NB4 (cell line): ENCODE data around the gene CYP2C18.
"Not testable (repeated sequence)": the region's sequence is repeated elsewhere in the genome, so short reads cannot be mapped to it uniquely, and the experiment has no call there.

Source experiments
- DNase-seq: peaks from one replicate; pipeline ENCODE4 v3.0.0; 2010; ENCODE audit warnings: low read depth
- H3K4me3 ChIP-seq: one replicate; pipeline ENCODE4 v1.5.1; 2011; ENCODE audit warnings: mild to moderate bottlenecking, low read depth, low read length, moderate library complexity
- CTCF ChIP-seq: IDR thresholded peaks from one replicate; pipeline ENCODE4 v1.5.1; 2012; ENCODE audit warnings: low read depth, low read length
- MAX ChIP-seq: IDR thresholded peaks from 2 replicates; pipeline ENCODE4 v1.6.1; 2011; ENCODE audit warnings: low read depth, low read length
- MYC ChIP-seq: IDR thresholded peaks from 2 replicates; pipeline ENCODE4 v1.6.1; 2011; ENCODE audit warnings: low read depth, low read length
- POLR2A ChIP-seq: IDR thresholded peaks from 2 replicates; pipeline ENCODE4 v1.6.1; 2011; ENCODE audit warnings: mild to moderate bottlenecking; ENCODE audit not compliant: insufficient read length; ENCODE audit errors: extremely low read depth

The CYP2C18 gene

GRCh38 chr10:94645285-94645684 is 38.2 kb upstream of the CYP2C18 start:
- TF ChIP-seq CTCF (no peak), MYC (no peak), POLR2A (no peak), MAX (no peak)
- no peak for DNase-seq
- no peak overlapping the region for H3K4me3 ChIP-seq

GRCh38 chr10:94655201-94655600 is 28.3 kb upstream of the CYP2C18 start:
- not testable (repeated sequence) for H3K4me3 ChIP-seq, DNase-seq

GRCh38 chr10:94663061-94663460 is 20.5 kb upstream of the CYP2C18 start:
- not testable (repeated sequence) for H3K4me3 ChIP-seq, DNase-seq

- no peak overlapping the region for H3K4me3 ChIP-seq
- no peak for TF ChIP-seq MAX
- TF ChIP-seq CTCF: no peak
- no peak for TF ChIP-seq POLR2A
- no peak for TF ChIP-seq MYC
- DNase-seq: no peak
These were observed 17.0 kb upstream of the CYP2C18 start for GRCh38 chr10:94666391-94667102.

GRCh38 chr10:94673614-94674321 is 9.8 kb upstream of the CYP2C18 start:
- DNase-seq: no peak
- TF ChIP-seq CTCF (no peak), MAX (no peak), POLR2A (no peak), MYC (no peak)
- no peak overlapping the region for H3K4me3 ChIP-seq

GRCh38 chr10:94676496-94676895 is 7.0 kb upstream of the CYP2C18 start:
- TF ChIP-seq MAX: no peak
- TF ChIP-seq POLR2A: no peak
- no peak for TF ChIP-seq MYC
- TF ChIP-seq CTCF: no peak
- no peak overlapping the region for H3K4me3 ChIP-seq
- no peak for DNase-seq

- no peak overlapping the region for H3K4me3 ChIP-seq
- DNase-seq: no peak
- TF ChIP-seq MAX (no peak), CTCF (no peak), POLR2A (no peak), MYC (no peak)
These were observed 5.8 kb upstream of the CYP2C18 start for GRCh38 chr10:94677691-94678090.
